Measurements from ENCODE around the gene SNURF. TPM values are rescaled to one million over a fixed set of nuclear protein-coding genes. Genes with fewer than 3 reads are reported as not detected.

The SNURF gene
- total RNA-seq, 1 donor from 2014 or later = 33.1 TPM

GRCh38 chr15:24944954-24945353 lies 9.8 kb upstream of the SNURF start:
- Mint-ChIP-seq H3K27ac (no peak overlapping the region), H3K36me3 (peaks cover 6% of the 10 kb centered on the region), H3K4me1 (no peaks in the 10 kb centered on the region), H3K4me3 (no peak overlapping the region), H3K27me3 (ENCODE audit: low read depth) (no peaks in the 10 kb centered on the region), H3K9me3 (peaks cover 14% of the 10 kb centered on the region)
- no peak for TF ChIP-seq CTCF (IDR thresholded peaks at IDR 0.05; ENCODE audit: unreplicated experiment)
- no peak for DNase-seq (ENCODE audit: low spot score in 2 of 2, unreplicated experiment in 2 of 2)

GRCh38 chr15:24945711-24946110 lies 9.1 kb upstream of the SNURF start:
- H3K9me3 Mint-ChIP-seq = peaks cover 9% of the 10 kb centered on the region
- no peaks in the 10 kb centered on the region for H3K36me3 Mint-ChIP-seq
- no peaks in the 10 kb centered on the region for H3K27me3 Mint-ChIP-seq (ENCODE audit: low read depth)
- H3K4me3 Mint-ChIP-seq = no peak overlapping the region
- H3K27ac Mint-ChIP-seq = no peak overlapping the region
- DNase-seq (ENCODE audit: low spot score in 2 of 2, unreplicated experiment in 2 of 2) = no peak
- TF ChIP-seq CTCF (IDR thresholded peaks at IDR 0.05; ENCODE audit: unreplicated experiment) = no peak
- H3K4me1 Mint-ChIP-seq = no peaks in the 10 kb centered on the region

DNA sequence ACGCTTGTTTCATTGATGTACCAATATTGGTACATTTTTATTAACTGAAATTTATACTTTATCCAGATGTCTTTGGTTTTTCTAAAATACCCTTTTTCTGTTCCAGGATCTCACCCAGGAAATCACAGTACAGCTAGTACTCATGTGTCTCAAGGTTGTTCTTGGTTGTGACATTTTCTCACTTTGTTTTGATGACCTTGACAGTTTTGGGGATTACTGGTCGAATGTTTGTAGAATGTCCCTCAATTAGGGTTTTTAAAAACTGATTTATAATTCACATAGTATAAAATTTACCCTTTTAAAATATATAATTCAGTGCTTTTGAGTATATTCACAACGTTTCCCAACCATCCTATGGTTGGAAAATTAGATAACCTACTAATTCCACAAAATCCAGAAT lies 6.3 kb upstream of the SNURF start:
- H3K4me3 Mint-ChIP-seq = no peak overlapping the region
- no peak for TF ChIP-seq CTCF (IDR thresholded peaks at IDR 0.05; ENCODE audit: unreplicated experiment)

DNA sequence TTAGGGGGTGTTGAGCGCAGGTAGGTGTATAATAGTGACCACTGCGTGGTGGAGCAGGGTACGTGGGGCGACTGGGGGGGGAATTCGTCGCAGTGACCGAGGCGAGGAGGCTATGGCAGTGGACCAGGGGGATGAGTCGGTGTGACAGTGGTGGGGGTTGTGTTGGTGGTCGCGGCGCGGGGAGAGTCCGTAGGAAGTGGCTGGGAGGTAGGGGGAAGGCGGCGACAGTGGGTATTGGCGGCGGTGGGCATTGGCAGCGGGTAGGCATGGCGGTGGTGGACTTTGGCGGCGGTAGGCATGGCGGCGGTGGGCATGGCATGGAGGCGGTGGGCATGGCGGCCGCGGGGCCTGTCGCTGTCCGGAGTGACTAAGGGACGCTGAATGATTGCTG lies 739 bp downstream of the SNURF start:
- Mint-ChIP-seq H3K4me3 (peak overlapping the region; percentile 90), H3K9me3 (peaks cover 2% of the 10 kb centered on the region), H3K4me1 (peaks cover 10% of the 10 kb centered on the region), H3K36me3 (peaks cover 2% of the 10 kb centered on the region), H3K27ac (peak overlapping the region; percentile 96), H3K27me3 (ENCODE audit: low read depth) (no peaks in the 10 kb centered on the region)
- no peak for DNase-seq (ENCODE audit: low spot score in 2 of 2, unreplicated experiment in 2 of 2)
- TF ChIP-seq CTCF (IDR thresholded peaks at IDR 0.05; ENCODE audit: unreplicated experiment) = no peak

More for the DNA sequence above, 6.3 kb upstream of the SNURF start:
- no peaks in the 10 kb centered on the region for H3K4me1 Mint-ChIP-seq
- no peak for DNase-seq (ENCODE audit: low spot score in 2 of 2, unreplicated experiment in 2 of 2)
- no peak overlapping the region for H3K27ac Mint-ChIP-seq
- no peaks in the 10 kb centered on the region for H3K9me3 Mint-ChIP-seq
- no peaks in the 10 kb centered on the region for H3K27me3 Mint-ChIP-seq (ENCODE audit: low read depth)
- no peaks in the 10 kb centered on the region for H3K36me3 Mint-ChIP-seq

- Mint-ChIP-seq H3K27me3 (ENCODE audit: low read depth) (no peaks in the 10 kb centered on the region), H3K4me1 (peaks cover 12% of the 10 kb centered on the region), H3K27ac (peak overlapping the region; percentile 96), H3K36me3 (peaks cover 2% of the 10 kb centered on the region), H3K9me3 (peaks cover 6% of the 10 kb centered on the region), H3K4me3 (peak overlapping the region; percentile 90)
- peak; percentile 51 to 75 for DNase-seq (ENCODE audit: low spot score in 2 of 2, unreplicated experiment in 2 of 2)
- no peak for TF ChIP-seq CTCF (IDR thresholded peaks at IDR 0.05; ENCODE audit: unreplicated experiment)
Observed at GRCh38 chr15:24956111-24956838, 1.5 kb downstream of the SNURF start.

Data from mesothelial cell of epicardium (in vitro differentiated cells).